Measurements from ENCODE around the gene SNX10. TPM values are rescaled to one million over a fixed set of nuclear protein-coding genes. Genes with fewer than 3 reads are reported as not detected.
A peak's percentile ranks its signal among the peaks of the same experiment; 100 is the strongest.

SNX10 gene
- total RNA-seq, 3 donors from 2014 or later: 1.9 to 5.7 (median 4.7) TPM

- Histone ChIP-seq H3K4me1 (ENCODE audit: low read depth) (no peaks in the 10 kb centered on the region), H3K9me3 (no peaks in the 10 kb centered on the region), H3K36me3 (ENCODE audit: low read depth) (no peaks in the 10 kb centered on the region), H3K4me3 (no peak overlapping the region)
- intact Hi-C loops (cut with DNase I, micrococcal nuclease): no loop called here
- DNase-seq (no peak), ATAC-seq (peak; percentile 21)
- TF ChIP-seq CTCF (IDR thresholded peaks at IDR 0.05): no peak
These were observed 13.6 kb downstream of the SNX10 start for GRCh38 chr7:26305090-26305868.

- no peak for TF ChIP-seq CTCF (IDR thresholded peaks at IDR 0.05)
- Histone ChIP-seq H3K4me1 (ENCODE audit: low read depth) (no peaks in the 10 kb centered on the region), H3K4me3 (no peak overlapping the region), H3K9me3 (no peaks in the 10 kb centered on the region), H3K36me3 (ENCODE audit: low read depth) (no peaks in the 10 kb centered on the region)
- ATAC-seq (no peak), DNase-seq (no peak)
- intact Hi-C loops (cut with DNase I, micrococcal nuclease): no loop called here
These were observed 14.4 kb downstream of the SNX10 start for GRCh38 chr7:26305869-26306665.

- intact Hi-C loops (cut with DNase I, micrococcal nuclease): no loop called here
- TF ChIP-seq CTCF (IDR thresholded peaks at IDR 0.05): no peak
- DNase-seq: no peak
- no peak for ATAC-seq
- Histone ChIP-seq H3K36me3 (ENCODE audit: low read depth) (no peaks in the 10 kb centered on the region), H3K4me3 (no peak overlapping the region), H3K9me3 (no peaks in the 10 kb centered on the region), H3K4me1 (ENCODE audit: low read depth) (no peaks in the 10 kb centered on the region)
These were observed 15.1 kb downstream of the SNX10 start for GRCh38 chr7:26306790-26307189.

GRCh38 chr7:26307226-26307625 lies 15.6 kb downstream of the SNX10 start:
- DNase-seq (peak in 1 of 3 donors; percentile 17), ATAC-seq (peak; percentile 36)
- intact Hi-C loops (cut with DNase I, micrococcal nuclease): no loop called here
- H3K36me3 ChIP-seq (ENCODE audit: low read depth): no peaks in the 10 kb centered on the region
- TF ChIP-seq CTCF (IDR thresholded peaks at IDR 0.05): no peak
- H3K4me1 ChIP-seq (ENCODE audit: low read depth): no peaks in the 10 kb centered on the region
- no peak overlapping the region for H3K4me3 ChIP-seq
- H3K9me3 ChIP-seq: no peaks in the 10 kb centered on the region

GRCh38 chr7:26307791-26308190 lies 16.1 kb downstream of the SNX10 start:
- no peaks in the 10 kb centered on the region for H3K9me3 ChIP-seq
- intact Hi-C loops (cut with DNase I, micrococcal nuclease): no loop called here
- DNase-seq: no peak

More at GRCh38 chr7:26307791-26308190, 16.1 kb downstream of the SNX10 start:
- no peak for ATAC-seq
- Histone ChIP-seq H3K4me1 (ENCODE audit: low read depth) (no peaks in the 10 kb centered on the region), H3K4me3 (no peak overlapping the region), H3K36me3 (ENCODE audit: low read depth) (no peaks in the 10 kb centered on the region)
- no peak for TF ChIP-seq CTCF (IDR thresholded peaks at IDR 0.05)
